Neural cell (in vitro differentiated cells): Measurements from ENCODE around the gene CANX. TPM values are rescaled to one million over a fixed set of nuclear protein-coding genes. Genes with fewer than 3 reads are reported as not detected.

Experiments used
- H2AFZ ChIP-seq: fragments of 200-600, 300-800 bp; sonication (generic), shearing (Covaris generic); 2 replicates; pipeline ENCODE4 v1.6.0; 2014; ENCODE audit warnings: low read depth, mild to moderate bottlenecking, antibody characterized with exemption, low read length, moderate library complexity
- H3F3A ChIP-seq: fragments of 200-600 bp; shearing (Covaris generic); 2 replicates; pipeline ENCODE4 v1.6.1; 2016; ENCODE audit warnings: mild to moderate bottlenecking, moderate library complexity, mixed read lengths, antibody characterized with exemption, low read length; ENCODE audit not compliant: insufficient read depth, poor library complexity, severe bottlenecking
- H3K27ac ChIP-seq: fragments of 200-600, 300-800 bp; sonication (generic), shearing (Covaris generic); 2 replicates; pipeline ENCODE4 v1.5.1; 2014; ENCODE audit warnings: mild to moderate bottlenecking, low read length, moderate library complexity
- H3K27me3 ChIP-seq: fragments of 300-800, 200-600 bp; sonication (generic), shearing (Covaris generic); 2 replicates; pipeline ENCODE4 v1.6.0; 2014; ENCODE audit warnings: mild to moderate bottlenecking, low read depth, low read length, moderate library complexity; ENCODE audit not compliant: insufficient read depth
- H3K36me3 ChIP-seq: fragments of 300-800, 200-600 bp; sonication (generic), shearing (Covaris generic); 2 replicates; pipeline ENCODE4 v1.5.1; 2014; ENCODE audit warnings: mild to moderate bottlenecking, antibody characterized with exemption, low read length, moderate library complexity; ENCODE audit not compliant: insufficient read depth
- H3K4me2 ChIP-seq: fragments of 300-800, 200-600 bp; sonication (generic), shearing (Covaris generic); 2 replicates; pipeline ENCODE4 v1.6.0; 2014; ENCODE audit warnings: mild to moderate bottlenecking, low read length
- H3K4me3 ChIP-seq: fragments of 300-800, 200-600 bp; sonication (generic), shearing (Covaris generic); 2 replicates; pipeline ENCODE4 v1.5.1; 2014; ENCODE audit warnings: mild to moderate bottlenecking, low read length, moderate library complexity
- H3K79me2 ChIP-seq: fragments of 200-600 bp; shearing (Covaris generic); replicated peaks from 2 replicates; pipeline ENCODE4 v1.6.0; 2014; ENCODE audit warnings: mild to moderate bottlenecking, low read length, moderate library complexity; ENCODE audit not compliant: insufficient read depth
- H3K9ac ChIP-seq: fragments of 300-800, 200-600 bp; sonication (generic), shearing (Covaris generic); 2 replicates; pipeline ENCODE4 v1.6.1; 2016; ENCODE audit warnings: mild to moderate bottlenecking, low read length, mixed read lengths
- H3K9me2 ChIP-seq: fragments of 200-600 bp; shearing (Covaris generic); 2 replicates; pipeline ENCODE4 v1.6.1; 2016; ENCODE audit warnings: mild to moderate bottlenecking, low read length, mixed read lengths; ENCODE audit not compliant: insufficient read depth
- H3K9me3 ChIP-seq: fragments of 200-600, 300-800 bp; sonication (generic), shearing (Covaris generic); 2 replicates; pipeline ENCODE4 v1.6.1; 2016; ENCODE audit warnings: mild to moderate bottlenecking, mixed run types, low read length, moderate library complexity, mixed read lengths
- H4K20me1 ChIP-seq: fragments of 200-600 bp; shearing (Covaris generic); 2 replicates; pipeline ENCODE4 v1.6.1; 2016; ENCODE audit warnings: mild to moderate bottlenecking, mixed run types; ENCODE audit not compliant: insufficient read depth
- CTCF ChIP-seq: fragments of 450-650 bp; IDR thresholded peaks from 2 replicates; pipeline ENCODE4 v1.5.1; 2014; ENCODE audit warnings: antibody characterized with exemption, mild to moderate bottlenecking, moderate library complexity; ENCODE audit not compliant: poor library complexity, severe bottlenecking
- EP300 ChIP-seq: fragments of 450-650 bp; conservative IDR thresholded peaks from 2 replicates; pipeline ENCODE4 v1.6.1; 2014; ENCODE audit warnings: antibody characterized with exemption, mild to moderate bottlenecking, moderate library complexity; ENCODE audit not compliant: poor library complexity, severe bottlenecking
- EZH2 ChIP-seq: fragments of 200-600, 300-800 bp; shearing (Covaris generic), sonication (generic); IDR thresholded peaks from 2 replicates; pipeline ENCODE4 v1.6.1; 2014; ENCODE audit warnings: antibody characterized with exemption, low read length, borderline replicate concordance, mild to moderate bottlenecking; ENCODE audit not compliant: insufficient read depth, poor library complexity, severe bottlenecking
- MXI1 ChIP-seq: fragments of 450-650 bp; conservative IDR thresholded peaks from 2 replicates; pipeline ENCODE4 v1.6.1; 2014; ENCODE audit warnings: antibody characterized with exemption, mild to moderate bottlenecking; ENCODE audit not compliant: poor library complexity, severe bottlenecking
- POLR2AphosphoS5 ChIP-seq: IDR thresholded peaks from 2 replicates; pipeline ENCODE4 v1.6.1; 2012
- RAD21 ChIP-seq: fragments of 450-650 bp; conservative IDR thresholded peaks from 2 replicates; pipeline ENCODE4 v1.6.1; 2014; ENCODE audit warnings: antibody characterized with exemption, mild to moderate bottlenecking, moderate library complexity
- REST ChIP-seq: IDR thresholded peaks from 2 replicates; pipeline ENCODE4 v1.6.1; 2012; ENCODE audit warnings: borderline replicate concordance
- SMC3 ChIP-seq: fragments of 450-650 bp; conservative IDR thresholded peaks from 2 replicates; pipeline ENCODE4 v1.6.1; 2014; ENCODE audit warnings: antibody characterized with exemption, mild to moderate bottlenecking, moderate library complexity; ENCODE audit not compliant: poor library complexity
- TAF1 ChIP-seq: IDR thresholded peaks from 2 replicates; pipeline ENCODE4 v1.6.1; 2012; ENCODE audit warnings: low read depth
- polyA plus RNA-seq: library from polyadenylated mRNA; depleted of rRNA; stranded (reverse); fragments of >200 nt; gene quantifications from 2 replicates; pipeline ENCODE4 v1.2.3, GENCODE V29; 2014

Gene CANX
- polyA plus RNA-seq, 1 donor from 2014 or later = 232 TPM

GRCh38 chr5:179759581-179760551 is 61.1 kb downstream of the CANX start:
- Histone ChIP-seq H3K79me2 (peaks cover 56% of the 10 kb centered on the region), H3K4me3 (no peak overlapping the region), H3K4me2 (no peak overlapping the region), H3F3A (no peaks in the 10 kb centered on the region), H3K9me3 (no peaks in the 10 kb centered on the region), H3K27ac (no peak overlapping the region), H4K20me1 (peaks cover 6% of the 10 kb centered on the region), H3K27me3 (no peaks in the 10 kb centered on the region), H3K36me3 (no peaks in the 10 kb centered on the region), H3K9me2 (no peaks in the 10 kb centered on the region), H2AFZ (no peak overlapping the region), H3K9ac (no peak overlapping the region)
- TF ChIP-seq POLR2AphosphoS5 = no peak
- TF ChIP-seq RAD21 = no peak
- no peak for TF ChIP-seq REST

- Histone ChIP-seq H3K4me2 (no peak overlapping the region), H3K27ac (no peak overlapping the region), H3K9me3 (no peaks in the 10 kb centered on the region), H3K9me2 (no peaks in the 10 kb centered on the region), H3K79me2 (peaks cover 52% of the 10 kb centered on the region), H4K20me1 (peaks cover 6% of the 10 kb centered on the region), H3F3A (no peaks in the 10 kb centered on the region), H3K36me3 (no peaks in the 10 kb centered on the region), H3K27me3 (no peaks in the 10 kb centered on the region), H3K4me3 (no peak overlapping the region), H2AFZ (no peak overlapping the region), H3K9ac (no peak overlapping the region)
- TF ChIP-seq SMC3 (no peak), EZH2 (no peak), CTCF (no peak), RAD21 (no peak), EP300 (no peak), REST (no peak), MXI1 (no peak), TAF1 (no peak), POLR2AphosphoS5 (no peak)
Measured at GRCh38 chr5:179762079-179762780, 63.5 kb downstream of the CANX start.
